ENCODE measurements around the gene JMY. TPM values are rescaled to one million over a fixed set of nuclear protein-coding genes. Genes with fewer than 3 reads are reported as not detected.
A peak's percentile ranks its signal among the peaks of the same experiment; 100 is the strongest.

The JMY gene, protein sequence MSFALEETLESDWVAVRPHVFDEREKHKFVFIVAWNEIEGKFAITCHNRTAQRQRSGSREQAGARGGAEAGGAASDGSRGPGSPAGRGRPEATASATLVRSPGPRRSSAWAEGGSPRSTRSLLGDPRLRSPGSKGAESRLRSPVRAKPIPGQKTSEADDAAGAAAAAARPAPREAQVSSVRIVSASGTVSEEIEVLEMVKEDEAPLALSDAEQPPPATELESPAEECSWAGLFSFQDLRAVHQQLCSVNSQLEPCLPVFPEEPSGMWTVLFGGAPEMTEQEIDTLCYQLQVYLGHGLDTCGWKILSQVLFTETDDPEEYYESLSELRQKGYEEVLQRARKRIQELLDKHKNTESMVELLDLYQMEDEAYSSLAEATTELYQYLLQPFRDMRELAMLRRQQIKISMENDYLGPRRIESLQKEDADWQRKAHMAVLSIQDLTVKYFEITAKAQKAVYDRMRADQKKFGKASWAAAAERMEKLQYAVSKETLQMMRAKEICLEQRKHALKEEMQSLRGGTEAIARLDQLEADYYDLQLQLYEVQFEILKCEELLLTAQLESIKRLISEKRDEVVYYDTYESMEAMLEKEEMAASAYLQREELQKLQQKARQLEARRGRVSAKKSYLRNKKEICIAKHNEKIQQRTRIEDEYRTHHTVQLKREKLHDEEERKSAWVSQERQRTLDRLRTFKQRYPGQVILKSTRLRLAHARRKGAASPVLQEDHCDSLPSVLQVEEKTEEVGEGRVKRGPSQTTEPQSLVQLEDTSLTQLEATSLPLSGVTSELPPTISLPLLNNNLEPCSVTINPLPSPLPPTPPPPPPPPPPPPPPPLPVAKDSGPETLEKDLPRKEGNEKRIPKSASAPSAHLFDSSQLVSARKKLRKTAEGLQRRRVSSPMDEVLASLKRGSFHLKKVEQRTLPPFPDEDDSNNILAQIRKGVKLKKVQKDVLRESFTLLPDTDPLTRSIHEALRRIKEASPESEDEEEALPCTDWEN
- total RNA-seq (2022) (16.8 and 19.3 TPM in 2 replicates), Bru-seq, nascent RNA (percentile 80 among the genes with signal in this experiment), BruChase-seq, experiment 1, labeled RNA remaining after a 6-hour chase (percentile 76 among the genes with signal in this experiment), BruChase-seq, experiment 2, labeled RNA remaining after a 2-hour chase (percentile 79 among the genes with signal in this experiment)
- long read RNA-seq, full-length matches to known transcripts = 7 of 27 reads
- long read RNA-seq, partial matches to known transcripts = 8 of 27 reads
- long read RNA-seq, other reads (novel, unspliced or antisense) = 12 of 27 reads

- peak; percentile 83 for DNase-seq (ENCODE audit: unreplicated experiment)
- Mint-ChIP-seq H3K27me3 (ENCODE audit: insufficient read depth, unreplicated experiment) (no peaks in the 10 kb centered on the region), H3K4me3 (ENCODE audit: unreplicated experiment) (peak within 1 kb of the TSS; percentile 95), H3K27ac (ENCODE audit: low read depth, unreplicated experiment) (peak within 1 kb of the TSS; percentile 98), H3K4me1 (ENCODE audit: insufficient read depth, unreplicated experiment) (peaks cover 5% of the 10 kb centered on the region), H3K9me3 (ENCODE audit: unreplicated experiment) (no peaks in the 10 kb centered on the region), H3K36me3 (ENCODE audit: insufficient read depth, unreplicated experiment) (peaks cover 9% of the 10 kb centered on the region)
- BruUV-seq (replicated peaks) = no TSS peak
- POLR2A ChIA-PET = interaction anchor here (0.5 to 4.0 kb wide), 24 partner anchors 10 to 1265 kb away, joined by 3 to 76 read pairs (median 4); partner anchors contain the start of genes ARSB and HOMER1
- TF ChIP-seq, protein P1, sequence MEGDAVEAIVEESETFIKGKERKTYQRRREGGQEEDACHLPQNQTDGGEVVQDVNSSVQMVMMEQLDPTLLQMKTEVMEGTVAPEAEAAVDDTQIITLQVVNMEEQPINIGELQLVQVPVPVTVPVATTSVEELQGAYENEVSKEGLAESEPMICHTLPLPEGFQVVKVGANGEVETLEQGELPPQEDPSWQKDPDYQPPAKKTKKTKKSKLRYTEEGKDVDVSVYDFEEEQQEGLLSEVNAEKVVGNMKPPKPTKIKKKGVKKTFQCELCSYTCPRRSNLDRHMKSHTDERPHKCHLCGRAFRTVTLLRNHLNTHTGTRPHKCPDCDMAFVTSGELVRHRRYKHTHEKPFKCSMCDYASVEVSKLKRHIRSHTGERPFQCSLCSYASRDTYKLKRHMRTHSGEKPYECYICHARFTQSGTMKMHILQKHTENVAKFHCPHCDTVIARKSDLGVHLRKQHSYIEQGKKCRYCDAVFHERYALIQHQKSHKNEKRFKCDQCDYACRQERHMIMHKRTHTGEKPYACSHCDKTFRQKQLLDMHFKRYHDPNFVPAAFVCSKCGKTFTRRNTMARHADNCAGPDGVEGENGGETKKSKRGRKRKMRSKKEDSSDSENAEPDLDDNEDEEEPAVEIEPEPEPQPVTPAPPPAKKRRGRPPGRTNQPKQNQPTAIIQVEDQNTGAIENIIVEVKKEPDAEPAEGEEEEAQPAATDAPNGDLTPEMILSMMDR (IDR thresholded peaks at IDR 0.05; ENCODE audit: unreplicated experiment) = no peak
- CTCF ChIA-PET = interaction anchor here (0.7 to 0.8 kb wide), 3 partner anchors 30 to 377 kb away, joined by 3 read pairs; no protein-coding TSS in a partner anchor
- intact Hi-C loops (cut with micrococcal nuclease) = loop anchor here (1.0 to 5.0 kb wide), 3 partner anchors 82 to 277 kb away; no protein-coding TSS in a partner anchor
Observed at GRCh38 chr5:79235634-79236361, at the start of gene JMY. Gene JMY (plus strand): TSS chr5:79236131. CDS start chr5:79236651, 520 bp downstream.

- H3K9me3 Mint-ChIP-seq (ENCODE audit: unreplicated experiment) = no peaks in the 10 kb centered on the region
- TF ChIP-seq, protein P1 (IDR thresholded peaks at IDR 0.05; ENCODE audit: unreplicated experiment) = no peak
- BruUV-seq (replicated peaks) = no TSS peak
Observed at GRCh38 chr5:79186455-79186854, 49.5 kb upstream of the JMY start.

GRCh38 chr5:79189439-79190234 is 46.3 kb upstream of the JMY start:
- H3K9me3 Mint-ChIP-seq (ENCODE audit: unreplicated experiment) = no peaks in the 10 kb centered on the region
- H3K4me1 Mint-ChIP-seq (ENCODE audit: insufficient read depth, unreplicated experiment) = peaks cover 6% of the 10 kb centered on the region
- H3K4me3 Mint-ChIP-seq (ENCODE audit: unreplicated experiment) = no peak overlapping the region
- no peaks in the 10 kb centered on the region for H3K36me3 Mint-ChIP-seq (ENCODE audit: insufficient read depth, unreplicated experiment)
- H3K27me3 Mint-ChIP-seq (ENCODE audit: insufficient read depth, unreplicated experiment) = no peaks in the 10 kb centered on the region
- POLR2A ChIA-PET = interaction anchor here (1.3 kb wide), 1 partner anchor 27 kb away, joined by 3 read pairs; no protein-coding TSS in a partner anchor
- H3K27ac Mint-ChIP-seq (ENCODE audit: low read depth, unreplicated experiment) = no peak overlapping the region
- TF ChIP-seq, protein P1 (IDR thresholded peaks at IDR 0.05; ENCODE audit: unreplicated experiment) = no peak
- no peak for DNase-seq (ENCODE audit: unreplicated experiment)
- intact Hi-C loops (cut with micrococcal nuclease) = no loop called here
- CTCF ChIA-PET = interaction anchor here (1.0 to 1.8 kb wide), 2 partner anchors 11 to 165 kb away, joined by 4 to 7 read pairs; no protein-coding TSS in a partner anchor
- no TSS peak for BruUV-seq (replicated peaks)

More at GRCh38 chr5:79186455-79186854, 49.5 kb upstream of the JMY start:
- ChIA-PET CTCF (no interaction called here), POLR2A (no interaction called here)
- no peak for DNase-seq (ENCODE audit: unreplicated experiment)
- intact Hi-C loops (cut with micrococcal nuclease) = no loop called here
- peaks cover 10% of the 10 kb centered on the region for H3K4me1 Mint-ChIP-seq (ENCODE audit: insufficient read depth, unreplicated experiment)
- no peak overlapping the region for H3K4me3 Mint-ChIP-seq (ENCODE audit: unreplicated experiment)
- H3K27me3 Mint-ChIP-seq (ENCODE audit: insufficient read depth, unreplicated experiment) = no peaks in the 10 kb centered on the region
- H3K27ac Mint-ChIP-seq (ENCODE audit: low read depth, unreplicated experiment) = no peak overlapping the region
- no peaks in the 10 kb centered on the region for H3K36me3 Mint-ChIP-seq (ENCODE audit: insufficient read depth, unreplicated experiment)
